ENCODE measurements around the gene RCAN3.

DNA sequence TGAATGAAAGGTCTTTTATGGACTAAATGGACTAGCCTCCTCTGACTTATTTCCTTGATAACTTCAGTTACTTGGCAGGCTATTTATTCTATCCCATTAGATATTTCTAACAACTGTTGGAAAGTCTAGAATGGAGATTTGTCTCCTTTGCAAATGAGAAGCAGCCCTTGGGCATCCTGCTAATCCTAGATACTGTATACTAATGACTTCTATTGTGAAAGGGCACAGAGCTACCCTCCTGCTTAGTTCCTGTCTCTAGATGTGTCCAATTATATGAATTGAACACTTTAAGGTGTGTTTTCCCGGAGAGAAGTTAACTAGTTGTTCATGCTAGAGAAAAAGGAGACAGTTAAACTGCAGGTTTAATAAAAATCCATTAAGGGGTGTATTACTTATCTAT, 43.0 kb downstream of the RCAN3 start:
- TF ChIP-seq CHD1 (IDR thresholded peaks at IDR 0.05; ENCODE audit: low read depth, low read length) (no peak), CTCF (conservative IDR thresholded peaks at IDR 0.05; ENCODE audit: low read depth, low read length) (no peak), POLR2A (IDR thresholded peaks at IDR 0.05; ENCODE audit: low read depth, low read length) (no peak), MXI1 (IDR thresholded peaks at IDR 0.05; ENCODE audit: borderline replicate concordance, low read depth, low read length) (no peak), RAD21 (IDR thresholded peaks at IDR 0.05; ENCODE audit: low read length) (no peak)

All from IMR-90 (cell line).